ENCODE measurements around the gene PPP1R17. TPM values are rescaled to one million over a fixed set of nuclear protein-coding genes. Genes with fewer than 3 reads are reported as not detected.

PPP1R17 gene
- total and polyA plus RNA-seq, 2 donors (not counting 3 experiments of a cell fraction or from before 2014, with no cell fraction given): not detected

GRCh38 chr7:31665546-31665945 is 21.5 kb upstream of the PPP1R17 start:
- Histone ChIP-seq H3K4me2 (ENCODE audit: insufficient read depth, low read length) (no peak overlapping the region), H3K4me3 (replicated peaks in 1 of 3; ENCODE audit: insufficient read depth in 1 of 3, low read depth in 1 of 3, low read length in 3 of 3) (no peak overlapping the region), H3K27ac (ENCODE audit: insufficient read depth, low read depth, low read length) (no peak overlapping the region), H3K9me1 (replicated peaks; ENCODE audit: control insufficient read depth, extremely low read depth, insufficient read depth, low read length) (no peaks in the 10 kb centered on the region), H3K27me3 (ENCODE audit: control insufficient read depth in 2 of 2, insufficient read depth in 2 of 2, low read length in 2 of 2) (no peaks in the 10 kb centered on the region), H3K9me3 (replicated peaks; ENCODE audit: control insufficient read depth, insufficient read depth, low read length) (no peaks in the 10 kb centered on the region), H4K20me1 (replicated peaks; ENCODE audit: control insufficient read depth, extremely low read depth, insufficient read depth, low read length) (no peaks in the 10 kb centered on the region), H3K9ac (replicated peaks; ENCODE audit: extremely low read depth, insufficient read depth, low read length) (no peak overlapping the region), H2AFZ (ENCODE audit: low read depth, low read length) (no peak overlapping the region), H3K79me2 (ENCODE audit: control insufficient read depth, insufficient read depth, low read length) (no peaks in the 10 kb centered on the region), H3K36me3 (ENCODE audit: control insufficient read depth in 2 of 2, extremely low read depth in 1 of 2, insufficient read depth in 2 of 2, low read length in 2 of 2) (no peaks in the 10 kb centered on the region), H3K4me1 (ENCODE audit: control insufficient read depth, extremely low read depth, insufficient read depth, low read length) (no peaks in the 10 kb centered on the region)
- no peak for FAIRE-seq
- dilution Hi-C loops (cut with MboI; ENCODE audit: extremely low pct_ligation_motif_present, low sequenced_read_pairs) (no loop called here), intact Hi-C loops (cut with micrococcal nuclease) (no loop called here)
- DNase-seq (ENCODE audit: low read depth, low spot score): no peak
- ChIA-PET CTCF (no interaction called here), POLR2A (no interaction called here)
- no TSS peak for BruUV-seq (replicated peaks)
- TF ChIP-seq MYC (IDR thresholded peaks at IDR 0.05; ENCODE audit: low read depth, low read length): no peak
- TF ChIP-seq CTCF (IDR thresholded peaks at IDR 0.05; ENCODE audit: extremely low read depth in 1 of 2, insufficient read depth in 1 of 2, low read depth in 1 of 2, low read length in 2 of 2): no peak
- no peak for TF ChIP-seq MAX (IDR thresholded peaks at IDR 0.05; ENCODE audit: insufficient read depth, insufficient read length)
- no peak for TF ChIP-seq EZH2 (IDR thresholded peaks at IDR 0.05; ENCODE audit: borderline replicate concordance, low read depth, low read length, severe bottlenecking)
- TF ChIP-seq GATA2 (IDR thresholded peaks at IDR 0.05; ENCODE audit: insufficient read depth, insufficient read length, low read depth, low read length): no peak
- TF ChIP-seq POLR2A (IDR thresholded peaks at IDR 0.05; ENCODE audit: low read depth, low read length): no peak
- no peak for TF ChIP-seq FOS (IDR thresholded peaks at IDR 0.05; ENCODE audit: borderline replicate concordance, insufficient read depth, low read length)
- no peak for TF ChIP-seq POLR2AphosphoS5 (IDR thresholded peaks at IDR 0.05; ENCODE audit: insufficient read depth, low read depth, low read length)
- TF ChIP-seq JUN (IDR thresholded peaks at IDR 0.05; ENCODE audit: borderline replicate concordance, insufficient read depth, insufficient read length, low read depth): no peak
